IMR-90 (cell line): Measurements from ENCODE around the gene FOXN3. TPM values are rescaled to one million over a fixed set of nuclear protein-coding genes. Genes with fewer than 3 reads are reported as not detected.

Experiments
- ATAC-seq: fragments of 200-7000 bp; cut with Tn5 transposase; 2 replicates; pipeline ENCODE4 v1.9.1; 2020; ENCODE audit warnings: low read depth, mild to moderate bottlenecking, moderate library complexity
- BruUV-seq: library from RNA; stranded (reverse); fragments of 400-500 nt; replicated peaks from 2 replicates; lab custom pipeline; 2021; lab: Mats Ljungman, UMichigan
- CTCF ChIA-PET: fragments of 300-600 bp; formaldehyde crosslinking; extraction: SDS; loops from one replicate; lab custom pipeline; 2021; ENCODE audit warnings: antibody characterized with exemption; lab: Yijun Ruan, JAX
- POLR2A ChIA-PET: fragments of 300-600 bp; sonication (Branson Sonifier 250); formaldehyde crosslinking; loops from one replicate; lab custom pipeline; 2022; ENCODE audit warnings: antibody characterized with exemption; ENCODE audit not compliant: unreplicated experiment; lab: Charles Lee
- DNase-seq: peaks from one replicate; pipeline ENCODE4 v3.0.0; 2013
- H2AFZ ChIP-seq: replicated peaks from 2 replicates; pipeline ENCODE3; 2013; ENCODE audit warnings: low read length, mild to moderate bottlenecking; ENCODE audit not compliant: poor library complexity
- H2AK5ac ChIP-seq: 2 replicates; pipeline ENCODE4 v1.6.1; 2013; ENCODE audit warnings: low read depth, low read length, inconsistent platforms
- H2AK9ac ChIP-seq: replicated peaks from 2 replicates; pipeline ENCODE3; 2013; ENCODE audit warnings: mild to moderate bottlenecking, low read depth, low read length, moderate library complexity; ENCODE audit not compliant: poor library complexity
- H2BK120ac ChIP-seq: 2 replicates; pipeline ENCODE4 v1.6.1; 2013; ENCODE audit warnings: low read depth, low read length, inconsistent platforms
- H2BK15ac ChIP-seq: 3 replicates; pipeline ENCODE4 v1.6.1; 2013; ENCODE audit warnings: low read depth, low read length, inconsistent platforms
- H2BK20ac ChIP-seq: 2 replicates; pipeline ENCODE4 v1.6.1; 2013; ENCODE audit warnings: low read depth, mild to moderate bottlenecking, inconsistent platforms, low read length, moderate library complexity
- H2BK5ac ChIP-seq: 2 replicates; pipeline ENCODE4 v1.6.1; 2013; ENCODE audit warnings: mild to moderate bottlenecking, low read depth, low read length, inconsistent platforms; ENCODE audit not compliant: poor library complexity, severe bottlenecking
- H3K14ac ChIP-seq: replicated peaks from 2 replicates; pipeline ENCODE4 v1.6.1; 2013; ENCODE audit warnings: low read depth, low read length, inconsistent platforms
- H3K18ac ChIP-seq: 2 replicates; pipeline ENCODE4 v1.6.1; 2013; ENCODE audit warnings: low read depth, low read length, control low read depth
- H3K23ac ChIP-seq: 2 replicates; pipeline ENCODE4 v1.6.1; 2013; ENCODE audit warnings: low read depth, low read length, inconsistent platforms
- H3K27ac ChIP-seq: 2 replicates; pipeline ENCODE4 v1.5.1; 2013; ENCODE audit warnings: mild to moderate bottlenecking, control low read depth, low read length; ENCODE audit not compliant: insufficient read depth
- H3K27me3 ChIP-seq: 2 replicates; pipeline ENCODE4 v1.6.1; 2013; ENCODE audit warnings: low read length; ENCODE audit not compliant: control insufficient read depth, insufficient read depth
- H3K36me3 ChIP-seq: 2 replicates; pipeline ENCODE4 v1.6.1; 2013; ENCODE audit warnings: low read length, mixed read lengths; ENCODE audit not compliant: control insufficient read depth, insufficient read depth
- H3K4ac ChIP-seq: 2 replicates; pipeline ENCODE4 v1.6.1; 2013; ENCODE audit warnings: low read depth, low read length, inconsistent platforms
- H3K4me1 ChIP-seq: 2 replicates; pipeline ENCODE4 v1.6.1; 2013; ENCODE audit warnings: low read length, mixed read lengths; ENCODE audit not compliant: control insufficient read depth, insufficient read depth
- H3K4me2 ChIP-seq: 2 replicates; pipeline ENCODE4 v1.6.1; 2013; ENCODE audit warnings: low read depth, mild to moderate bottlenecking, control low read depth, low read length, moderate library complexity
- H3K4me3 ChIP-seq: 2 replicates; pipeline ENCODE4 v1.5.1; 2013; ENCODE audit warnings: low read depth, mild to moderate bottlenecking, control low read depth, low read length, moderate library complexity; ENCODE audit not compliant: insufficient read depth
- H3K56ac ChIP-seq: 2 replicates; pipeline ENCODE4 v1.6.1; 2013; ENCODE audit warnings: low read length, inconsistent platforms; ENCODE audit not compliant: insufficient read depth; ENCODE audit errors: extremely low read depth
- H3K79me1 ChIP-seq, 2 experiments: 2 replicates each; pipeline ENCODE4 v1.6.1; 2013; ENCODE audit warnings: low read length in 2 of 2, inconsistent platforms in 1 of 2, low read depth in 1 of 2
- H3K9ac ChIP-seq: 2 replicates; pipeline ENCODE4 v1.6.1; 2013; ENCODE audit warnings: low read depth, low read length, control low read depth
- H3K9me1 ChIP-seq: 2 replicates; pipeline ENCODE4 v1.6.1; 2013; ENCODE audit warnings: low read length, inconsistent platforms; ENCODE audit not compliant: insufficient read depth
- H3K9me3 ChIP-seq: 2 replicates; pipeline ENCODE4 v1.6.1; 2013; ENCODE audit warnings: low read length; ENCODE audit not compliant: control insufficient read depth, insufficient read depth
- H4K20me1 ChIP-seq: 2 replicates; pipeline ENCODE4 v1.6.1; 2013; ENCODE audit warnings: low read length, inconsistent platforms; ENCODE audit not compliant: insufficient read depth
- H4K5ac ChIP-seq: 2 replicates; pipeline ENCODE4 v1.6.1; 2013; ENCODE audit warnings: mild to moderate bottlenecking, low read depth, low read length, control low read depth
- H4K8ac ChIP-seq, 2 experiments: 2 replicates each; pipeline ENCODE4 v1.6.1; 2013; ENCODE audit warnings: low read depth in 2 of 2, low read length in 2 of 2, control low read depth in 1 of 2, inconsistent platforms in 1 of 2
- H4K91ac ChIP-seq: 2 replicates; pipeline ENCODE4 v1.6.1; 2013; ENCODE audit warnings: low read depth, low read length, inconsistent platforms; ENCODE audit not compliant: insufficient read depth
- BHLHE40 ChIP-seq: fragments of 150-350 bp; IDR thresholded peaks from 2 replicates; pipeline ENCODE4 v1.6.1; 2016; ENCODE audit warnings: mild to moderate bottlenecking, low read depth, low read length
- CEBPB ChIP-seq: IDR thresholded peaks from 2 replicates; pipeline ENCODE4 v1.6.1; 2012; ENCODE audit warnings: low read depth, low read length, improper control_type of control experiment
- MAFK ChIP-seq: IDR thresholded peaks from 2 replicates; pipeline ENCODE4 v1.6.1; 2012; ENCODE audit warnings: low read depth, low read length, improper control_type of control experiment
- NFE2L2 ChIP-seq: fragments of 150-350 bp; IDR thresholded peaks from 2 replicates; pipeline ENCODE4 v1.6.1; 2016; ENCODE audit warnings: low read depth, mild to moderate bottlenecking, low read length
- POLR2A ChIP-seq: IDR thresholded peaks from 2 replicates; pipeline ENCODE4 v1.6.1; 2012; ENCODE audit warnings: mild to moderate bottlenecking, low read depth, low read length
- RAD21 ChIP-seq: IDR thresholded peaks from 2 replicates; pipeline ENCODE4 v1.6.1; 2012; ENCODE audit warnings: low read length, improper control_type of control experiment
- RCOR1 ChIP-seq: IDR thresholded peaks from 2 replicates; pipeline ENCODE4 v1.6.1; 2012; ENCODE audit warnings: mild to moderate bottlenecking, low read length, improper control_type of control experiment; ENCODE audit not compliant: insufficient replicate concordance
- SMC3 ChIP-seq: fragments of 150-350 bp; IDR thresholded peaks from 2 replicates; pipeline ENCODE4 v1.6.1; 2016; ENCODE audit warnings: low read depth, mild to moderate bottlenecking, antibody characterized with exemption, low read length, moderate library complexity
- WGBS, 2 experiments: methylation state at CpG; one replicate each; pipeline versions ENCODE4 v1.1.5 to v1.1.7; 2013; ENCODE audit warnings: missing lambda C conversion rate in 2 of 2; ENCODE audit not compliant: insufficient read length in 1 of 2; ENCODE audit errors: extremely low coverage in 2 of 2; 5-methylcytosine and 5-hydroxymethylcytosine counted together
- dilution Hi-C: fragments of 300-500 bp; cut with HindIII; formaldehyde crosslinking; loops from one replicate; pipeline ENCODE4 v1.14.3; 2018; ENCODE audit warnings: low sequenced_read_pairs; ENCODE audit not compliant: unreplicated experiment
- in situ Hi-C: fragments of 300-500 bp; cut with MboI; formaldehyde crosslinking; loops from 3 replicates; pipeline ENCODE4 v1.14.3; 2019; ENCODE audit warnings: low sequenced_read_pairs, inconsistent platforms, mixed read lengths
- intact Hi-C: fragments of 100-400 bp; cut with micrococcal nuclease; formaldehyde crosslinking; loops from 2 replicates; pipeline ENCODE4 v1.10.0; 2022
- polyA plus RNA-seq, 3 experiments: library from polyadenylated mRNA; depleted of rRNA; stranded (reverse); fragments of >200 nt; gene quantifications; 2 replicates each; pipeline ENCODE4 v1.2.3, GENCODE V29; 2012; ENCODE audit warnings: low replicate concordance in 1 of 3
- total RNA-seq: library from RNA; depleted of rRNA; stranded (reverse); fragments of >200 nt; gene quantifications from 2 replicates; pipeline ENCODE4 v1.2.3, GENCODE V29; 2012
- TF ChIP-seq, protein P1 (sequence below): fragments of 150-350 bp; IDR thresholded peaks from 2 replicates; pipeline ENCODE4 v1.6.1; 2016; ENCODE audit warnings: low read depth, mild to moderate bottlenecking, low read length, moderate library complexity, borderline replicate concordance
- TF ChIP-seq, protein P2 (sequence below): conservative IDR thresholded peaks from 2 replicates; pipeline ENCODE4 v1.5.1; 2012; ENCODE audit warnings: mild to moderate bottlenecking, low read depth, low read length, improper control_type of control experiment

The FOXN3 gene
- total and polyA plus RNA-seq, 2 of the 4 experiments (the other 2 are of a cell fraction), result 22.6 to 33.7 TPM

DNA sequence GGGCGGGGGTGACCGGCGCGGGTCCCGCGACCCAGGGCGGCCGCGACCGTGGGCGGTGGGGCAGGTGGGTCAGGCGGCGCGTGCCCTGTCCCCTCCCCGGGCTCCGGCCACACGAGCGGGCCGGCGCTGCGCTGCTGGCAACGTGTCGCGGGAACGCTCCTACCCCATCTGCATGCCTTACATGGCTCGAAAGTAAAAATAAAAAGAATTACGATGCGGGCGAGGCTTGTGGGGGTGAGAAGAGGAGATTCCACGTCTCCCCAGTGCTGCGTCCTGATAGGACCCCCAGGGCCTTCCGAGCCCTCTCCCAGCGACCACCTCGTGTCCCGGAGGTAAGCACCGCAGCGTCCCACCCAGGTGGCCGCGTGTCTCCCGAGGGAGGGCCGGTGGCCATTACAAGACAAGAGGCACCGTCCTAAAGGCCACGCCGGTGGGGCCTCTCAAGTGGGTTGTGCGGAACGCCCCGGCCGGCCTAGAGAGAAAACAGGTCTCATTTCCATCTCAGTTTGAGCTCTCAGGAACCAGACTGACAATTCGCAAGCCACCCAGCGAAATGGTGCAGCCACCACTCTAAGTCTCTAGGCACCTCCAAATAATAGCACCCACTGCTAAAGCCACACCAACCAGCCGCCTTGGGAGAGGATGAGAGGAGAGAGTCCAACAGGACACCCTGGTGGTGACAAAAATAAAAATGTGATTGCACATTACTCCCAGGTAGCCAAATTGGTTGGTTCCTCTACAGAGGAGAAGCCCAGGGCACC lies 612 bp upstream of the FOXN3 start:
- Histone ChIP-seq H3K4ac (peak overlapping the region; percentile 93), H3K9ac (peak overlapping the region; percentile 95), H3K56ac (peak overlapping the region; percentile 52), H3K9me3 (no peaks in the 10 kb centered on the region), H3K23ac (peak overlapping the region; percentile 94), H3K4me1 (peaks cover 12% of the 10 kb centered on the region), H3K9me1 (peaks cover 4% of the 10 kb centered on the region), H2AK5ac (peak overlapping the region; percentile 94), H4K5ac (peak overlapping the region; percentile 93), H3K36me3 (peaks cover 4% of the 10 kb centered on the region; the same call in 1 of the 2 replicates), H2BK20ac (peak overlapping the region; percentile 50), H3K79me1 (peaks cover 25 to 57% of the 10 kb centered on the region in 2 experiments), H4K8ac (peak overlapping the region; percentile 97 to 98), H3K4me3 (peak overlapping the region; percentile 62), H3K27ac (peak overlapping the region; percentile 83), H3K27me3 (no peaks in the 10 kb centered on the region), H3K18ac (peak overlapping the region; percentile 77), H3K4me2 (peak overlapping the region; percentile 95), H2BK5ac (peak overlapping the region; percentile 78), H2BK15ac (peak overlapping the region; percentile 92; the same call in 2 of the 3 replicates), H3K14ac (peak overlapping the region; percentile 90), H2AFZ (peak overlapping the region; percentile 94), H4K91ac (peak overlapping the region; percentile 96), H2AK9ac (peak overlapping the region; percentile 96), H2BK120ac (peak overlapping the region; percentile 90), H4K20me1 (no peaks in the 10 kb centered on the region)
- TF ChIP-seq NFE2L2, result no peak
- no peak; the same call in 1 of the 2 replicates for TF ChIP-seq POLR2A
- TF ChIP-seq, protein P1, sequence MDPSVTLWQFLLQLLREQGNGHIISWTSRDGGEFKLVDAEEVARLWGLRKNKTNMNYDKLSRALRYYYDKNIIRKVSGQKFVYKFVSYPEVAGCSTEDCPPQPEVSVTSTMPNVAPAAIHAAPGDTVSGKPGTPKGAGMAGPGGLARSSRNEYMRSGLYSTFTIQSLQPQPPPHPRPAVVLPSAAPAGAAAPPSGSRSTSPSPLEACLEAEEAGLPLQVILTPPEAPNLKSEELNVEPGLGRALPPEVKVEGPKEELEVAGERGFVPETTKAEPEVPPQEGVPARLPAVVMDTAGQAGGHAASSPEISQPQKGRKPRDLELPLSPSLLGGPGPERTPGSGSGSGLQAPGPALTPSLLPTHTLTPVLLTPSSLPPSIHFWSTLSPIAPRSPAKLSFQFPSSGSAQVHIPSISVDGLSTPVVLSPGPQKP, result no peak
- peak; percentile 32 for TF ChIP-seq SMC3
- TF ChIP-seq RAD21, result peak; percentile 49
- no peak for TF ChIP-seq CEBPB
- no peak; the same call in 1 of the 2 replicates for TF ChIP-seq BHLHE40
- TF ChIP-seq MAFK, result no peak
- TF ChIP-seq, protein P2, sequence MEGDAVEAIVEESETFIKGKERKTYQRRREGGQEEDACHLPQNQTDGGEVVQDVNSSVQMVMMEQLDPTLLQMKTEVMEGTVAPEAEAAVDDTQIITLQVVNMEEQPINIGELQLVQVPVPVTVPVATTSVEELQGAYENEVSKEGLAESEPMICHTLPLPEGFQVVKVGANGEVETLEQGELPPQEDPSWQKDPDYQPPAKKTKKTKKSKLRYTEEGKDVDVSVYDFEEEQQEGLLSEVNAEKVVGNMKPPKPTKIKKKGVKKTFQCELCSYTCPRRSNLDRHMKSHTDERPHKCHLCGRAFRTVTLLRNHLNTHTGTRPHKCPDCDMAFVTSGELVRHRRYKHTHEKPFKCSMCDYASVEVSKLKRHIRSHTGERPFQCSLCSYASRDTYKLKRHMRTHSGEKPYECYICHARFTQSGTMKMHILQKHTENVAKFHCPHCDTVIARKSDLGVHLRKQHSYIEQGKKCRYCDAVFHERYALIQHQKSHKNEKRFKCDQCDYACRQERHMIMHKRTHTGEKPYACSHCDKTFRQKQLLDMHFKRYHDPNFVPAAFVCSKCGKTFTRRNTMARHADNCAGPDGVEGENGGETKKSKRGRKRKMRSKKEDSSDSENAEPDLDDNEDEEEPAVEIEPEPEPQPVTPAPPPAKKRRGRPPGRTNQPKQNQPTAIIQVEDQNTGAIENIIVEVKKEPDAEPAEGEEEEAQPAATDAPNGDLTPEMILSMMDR, result peak; percentile 36
- no peak for TF ChIP-seq RCOR1
- intact Hi-C loops, result loop anchor here (2.0 to 10.0 kb wide), 7 partner anchors 113 to 493 kb away; no protein-coding TSS in a partner anchor
- in situ Hi-C loops, result no loop called here
- BruUV-seq, result no TSS peak
- dilution Hi-C loops, result no loop called here
- 7% methylated on average over 20 of the region's 51 CpGs; no CpG with 5 or more reads in 1 of the 2 experiments for WGBS, 2 experiments
- ATAC-seq, result peak; percentile 36
- peak; percentile 33 for DNase-seq
- ChIA-PET CTCF (interaction anchor here (0.6 kb wide), 1 partner anchor 9 kb away, joined by 3 read pairs; no protein-coding TSS in a partner anchor), POLR2A (no interaction called here)
